Measurements from ENCODE around the gene BACH2. TPM values are rescaled to one million over a fixed set of nuclear protein-coding genes. Genes with fewer than 3 reads are reported as not detected.

BACH2 gene
- total and polyA plus RNA-seq, 9 of the 15 experiments (the other 6 are each of a cell fraction or from before 2014, with no cell fraction given) = 0.06 to 3.1 (median 0.59) TPM

DNA sequence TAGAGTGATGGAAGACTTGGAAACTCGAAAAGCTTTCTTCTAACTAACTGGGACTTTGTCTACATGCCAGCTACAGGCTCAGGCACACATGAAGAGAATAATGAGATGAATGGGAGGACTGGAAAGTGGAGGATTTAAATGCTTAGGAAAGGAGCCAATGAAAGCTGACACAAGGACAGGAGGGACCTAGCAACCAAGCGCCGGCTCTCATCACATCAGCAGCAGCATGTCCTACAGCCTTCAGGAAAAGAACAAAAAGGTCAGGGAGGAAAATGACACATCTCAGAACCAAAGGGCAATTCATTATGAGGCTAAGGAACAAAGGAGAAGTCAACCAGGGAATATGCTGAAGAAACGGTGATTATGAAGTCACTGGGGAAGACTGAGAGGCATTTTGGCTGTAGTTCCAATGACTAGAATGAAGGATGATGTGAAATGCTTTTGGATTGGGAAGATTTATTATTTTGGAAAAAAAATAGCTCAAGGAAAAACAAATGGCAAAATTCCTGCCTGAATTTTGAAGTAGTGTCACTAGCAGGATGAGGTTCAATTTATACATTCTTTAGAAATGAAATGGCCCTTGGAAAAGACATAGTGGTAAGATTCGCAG is 5.7 kb downstream of the BACH2 start:
- peaks cover 3 to 13% of the 10 kb centered on the region in 2 experiments; a peak in 3 of 5 replicates for H3K4me1 ChIP-seq (replicated peaks in 1 of 2; ENCODE audit: control insufficient read depth in 2 of 2, insufficient read depth in 2 of 2, low read length in 2 of 2)
- FAIRE-seq = no peak
- TF ChIP-seq, protein P1, sequence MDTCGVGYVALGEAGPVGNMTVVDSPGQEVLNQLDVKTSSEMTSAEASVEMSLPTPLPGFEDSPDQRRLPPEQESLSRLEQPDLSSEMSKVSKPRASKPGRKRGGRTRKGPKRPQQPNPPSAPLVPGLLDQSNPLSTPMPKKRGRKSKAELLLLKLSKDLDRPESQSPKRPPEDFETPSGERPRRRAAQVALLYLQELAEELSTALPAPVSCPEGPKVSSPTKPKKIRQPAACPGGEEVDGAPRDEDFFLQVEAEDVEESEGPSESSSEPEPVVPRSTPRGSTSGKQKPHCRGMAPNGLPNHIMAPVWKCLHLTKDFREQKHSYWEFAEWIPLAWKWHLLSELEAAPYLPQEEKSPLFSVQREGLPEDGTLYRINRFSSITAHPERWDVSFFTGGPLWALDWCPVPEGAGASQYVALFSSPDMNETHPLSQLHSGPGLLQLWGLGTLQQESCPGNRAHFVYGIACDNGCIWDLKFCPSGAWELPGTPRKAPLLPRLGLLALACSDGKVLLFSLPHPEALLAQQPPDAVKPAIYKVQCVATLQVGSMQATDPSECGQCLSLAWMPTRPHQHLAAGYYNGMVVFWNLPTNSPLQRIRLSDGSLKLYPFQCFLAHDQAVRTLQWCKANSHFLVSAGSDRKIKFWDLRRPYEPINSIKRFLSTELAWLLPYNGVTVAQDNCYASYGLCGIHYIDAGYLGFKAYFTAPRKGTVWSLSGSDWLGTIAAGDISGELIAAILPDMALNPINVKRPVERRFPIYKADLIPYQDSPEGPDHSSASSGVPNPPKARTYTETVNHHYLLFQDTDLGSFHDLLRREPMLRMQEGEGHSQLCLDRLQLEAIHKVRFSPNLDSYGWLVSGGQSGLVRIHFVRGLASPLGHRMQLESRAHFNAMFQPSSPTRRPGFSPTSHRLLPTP (IDR thresholded peaks at IDR 0.05; ENCODE audit: borderline replicate concordance, extremely low read depth, insufficient read length) = no peak
- TF ChIP-seq HNRNPL (IDR thresholded peaks at IDR 0.05; ENCODE audit: low read depth, low read length) = no peak
- TF ChIP-seq, protein P2, sequence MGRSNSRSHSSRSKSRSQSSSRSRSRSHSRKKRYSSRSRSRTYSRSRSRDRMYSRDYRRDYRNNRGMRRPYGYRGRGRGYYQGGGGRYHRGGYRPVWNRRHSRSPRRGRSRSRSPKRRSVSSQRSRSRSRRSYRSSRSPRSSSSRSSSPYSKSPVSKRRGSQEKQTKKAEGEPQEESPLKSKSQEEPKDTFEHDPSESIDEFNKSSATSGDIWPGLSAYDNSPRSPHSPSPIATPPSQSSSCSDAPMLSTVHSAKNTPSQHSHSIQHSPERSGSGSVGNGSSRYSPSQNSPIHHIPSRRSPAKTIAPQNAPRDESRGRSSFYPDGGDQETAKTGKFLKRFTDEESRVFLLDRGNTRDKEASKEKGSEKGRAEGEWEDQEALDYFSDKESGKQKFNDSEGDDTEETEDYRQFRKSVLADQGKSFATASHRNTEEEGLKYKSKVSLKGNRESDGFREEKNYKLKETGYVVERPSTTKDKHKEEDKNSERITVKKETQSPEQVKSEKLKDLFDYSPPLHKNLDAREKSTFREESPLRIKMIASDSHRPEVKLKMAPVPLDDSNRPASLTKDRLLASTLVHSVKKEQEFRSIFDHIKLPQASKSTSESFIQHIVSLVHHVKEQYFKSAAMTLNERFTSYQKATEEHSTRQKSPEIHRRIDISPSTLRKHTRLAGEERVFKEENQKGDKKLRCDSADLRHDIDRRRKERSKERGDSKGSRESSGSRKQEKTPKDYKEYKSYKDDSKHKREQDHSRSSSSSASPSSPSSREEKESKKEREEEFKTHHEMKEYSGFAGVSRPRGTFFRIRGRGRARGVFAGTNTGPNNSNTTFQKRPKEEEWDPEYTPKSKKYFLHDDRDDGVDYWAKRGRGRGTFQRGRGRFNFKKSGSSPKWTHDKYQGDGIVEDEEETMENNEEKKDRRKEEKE (IDR thresholded peaks at IDR 0.05; ENCODE audit: borderline replicate concordance in 1 of 2, control insufficient read depth in 1 of 2, low read depth in 2 of 2, low read length in 1 of 2) = no peak
- TF ChIP-seq ZNF589 (CRISPR knock-in tag; IDR thresholded peaks at IDR 0.05; ENCODE audit: low read depth) = no peak
- TF ChIP-seq NR2C1 (IDR thresholded peaks at IDR 0.05) = no peak
- no peak for TF ChIP-seq NR2C1 (tag; IDR thresholded peaks at IDR 0.05)
- no peak for TF ChIP-seq NCOA2 (IDR thresholded peaks at IDR 0.05; ENCODE audit: partially characterized antibody in 2 of 2)
- no peak for TF ChIP-seq MYNN (IDR thresholded peaks at IDR 0.05)
- no peak for TF ChIP-seq MYNN (CRISPR knock-in tag; IDR thresholded peaks at IDR 0.05)
- TF ChIP-seq, protein P3, sequence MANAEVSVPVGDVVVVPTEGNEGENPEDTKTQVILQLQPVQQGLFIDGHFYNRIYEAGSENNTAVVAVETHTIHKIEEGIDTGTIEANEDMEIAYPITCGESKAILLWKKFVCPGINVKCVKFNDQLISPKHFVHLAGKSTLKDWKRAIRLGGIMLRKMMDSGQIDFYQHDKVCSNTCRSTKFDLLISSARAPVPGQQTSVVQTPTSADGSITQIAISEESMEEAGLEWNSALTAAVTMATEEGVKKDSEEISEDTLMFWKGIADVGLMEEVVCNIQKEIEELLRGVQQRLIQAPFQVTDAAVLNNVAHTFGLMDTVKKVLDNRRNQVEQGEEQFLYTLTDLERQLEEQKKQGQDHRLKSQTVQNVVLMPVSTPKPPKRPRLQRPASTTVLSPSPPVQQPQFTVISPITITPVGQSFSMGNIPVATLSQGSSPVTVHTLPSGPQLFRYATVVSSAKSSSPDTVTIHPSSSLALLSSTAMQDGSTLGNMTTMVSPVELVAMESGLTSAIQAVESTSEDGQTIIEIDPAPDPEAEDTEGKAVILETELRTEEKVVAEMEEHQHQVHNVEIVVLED (CRISPR knock-in tag; IDR thresholded peaks at IDR 0.05) = no peak
- no peak for TF ChIP-seq TEAD1 (CRISPR knock-in tag; IDR thresholded peaks at IDR 0.05)
- no peak for TF ChIP-seq CBX2 (IDR thresholded peaks at IDR 0.05; ENCODE audit: insufficient read depth, low read length, poor library complexity, severe bottlenecking)
- TF ChIP-seq PTTG1 (tag; IDR thresholded peaks at IDR 0.05; ENCODE audit: low read depth) = no peak

More for the DNA sequence above, 5.7 kb downstream of the BACH2 start:
- in situ Hi-C loops (cut with MboI) (no loop called here), intact Hi-C loops (cut with micrococcal nuclease) (no loop called here)
- Histone ChIP-seq H4K20me1 (replicated peaks; ENCODE audit: control insufficient read depth, insufficient read depth, low read length) (no peaks in the 10 kb centered on the region; the same call in 1 of the 2 replicates), H3K79me2 (ENCODE audit: control insufficient read depth, insufficient read depth, low read length) (no peaks in the 10 kb centered on the region), H3K9ac (ENCODE audit: insufficient read depth in 1 of 2, low read depth in 2 of 2, low read length in 2 of 2) (no peak overlapping the region), H3K4me2 (ENCODE audit: insufficient read depth, low read length) (no peak overlapping the region), H3K9me3 (replicated peaks; ENCODE audit: control insufficient read depth, insufficient read depth, low read depth, low read length) (peaks cover 2% of the 10 kb centered on the region; the same call in 1 of the 2 replicates), H3K27ac (ENCODE audit: extremely low read depth, low read depth, low read length) (no peak overlapping the region), H3K27me3 (ENCODE audit: control insufficient read depth in 2 of 2, insufficient read depth in 2 of 2, low read length in 2 of 2) (peaks cover 13 to 16% of the 10 kb centered on the region in 2 experiments; a peak in 4 of 5 replicates), H3K36me3 (ENCODE audit: control insufficient read depth, insufficient read depth, low read length) (no peaks in the 10 kb centered on the region), H3K9me1 (ENCODE audit: control insufficient read depth, insufficient read depth, low read length) (no peaks in the 10 kb centered on the region), H2AFZ (ENCODE audit: low read depth, low read length) (no peak overlapping the region), H3K4me3 (no peak overlapping the region)
- BruUV-seq (replicated peaks) = no TSS peak
- ChIA-PET CTCF (ENCODE audit: low intra/inter-chr PET ratio) (no interaction called here), POLR2A (interaction anchor here (1.4 kb wide), 1 partner anchor 13 kb away, joined by 3 read pairs; no protein-coding TSS in a partner anchor)
- ATAC-seq (no peak), DNase-seq (ENCODE audit: extremely low read depth in 1 of 4, low spot score in 3 of 4) (no peak)
- 35% methylated on average over 5 of the region's 5 CpGs for WGBS (ENCODE audit: insufficient coverage, low coverage, missing lambda C conversion rate)

Data from K562 (cell line).